Endothelial cell of umbilical vein (primary cell): ENCODE data around the gene CXCL17.
"Not testable (repeated sequence)": the region's sequence is repeated elsewhere in the genome, so short reads cannot be mapped to it uniquely, and the experiment has no call there.

ENCODE experiments used
- MAX ChIP-seq: IDR thresholded peaks from 2 replicates; pipeline ENCODE4 v1.6.1; 2011; ENCODE audit not compliant: insufficient read depth, insufficient read length
- TF ChIP-seq, protein P1 (sequence below), 2 donors: IDR thresholded peaks; 1 replicate in 1 of 2; 2 replicates in 1 of 2; pipeline ENCODE4 v1.5.1; 2011; ENCODE audit warnings: low read length in 2 of 2, mild to moderate bottlenecking in 2 of 2, moderate library complexity in 2 of 2, control low read depth in 1 of 2, inconsistent platforms in 1 of 2, low read depth in 1 of 2; ENCODE audit not compliant: insufficient read depth in 1 of 2; ENCODE audit errors: extremely low read depth in 1 of 2

GRCh38 chr19:42485036-42485435 is 42.3 kb upstream of the CXCL17 start:
- TF ChIP-seq, protein P1, sequence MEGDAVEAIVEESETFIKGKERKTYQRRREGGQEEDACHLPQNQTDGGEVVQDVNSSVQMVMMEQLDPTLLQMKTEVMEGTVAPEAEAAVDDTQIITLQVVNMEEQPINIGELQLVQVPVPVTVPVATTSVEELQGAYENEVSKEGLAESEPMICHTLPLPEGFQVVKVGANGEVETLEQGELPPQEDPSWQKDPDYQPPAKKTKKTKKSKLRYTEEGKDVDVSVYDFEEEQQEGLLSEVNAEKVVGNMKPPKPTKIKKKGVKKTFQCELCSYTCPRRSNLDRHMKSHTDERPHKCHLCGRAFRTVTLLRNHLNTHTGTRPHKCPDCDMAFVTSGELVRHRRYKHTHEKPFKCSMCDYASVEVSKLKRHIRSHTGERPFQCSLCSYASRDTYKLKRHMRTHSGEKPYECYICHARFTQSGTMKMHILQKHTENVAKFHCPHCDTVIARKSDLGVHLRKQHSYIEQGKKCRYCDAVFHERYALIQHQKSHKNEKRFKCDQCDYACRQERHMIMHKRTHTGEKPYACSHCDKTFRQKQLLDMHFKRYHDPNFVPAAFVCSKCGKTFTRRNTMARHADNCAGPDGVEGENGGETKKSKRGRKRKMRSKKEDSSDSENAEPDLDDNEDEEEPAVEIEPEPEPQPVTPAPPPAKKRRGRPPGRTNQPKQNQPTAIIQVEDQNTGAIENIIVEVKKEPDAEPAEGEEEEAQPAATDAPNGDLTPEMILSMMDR (IDR thresholded peaks at IDR 0.05; ENCODE audit: extremely low read depth in 1 of 2, insufficient read depth in 1 of 2, low read depth in 1 of 2, low read length in 2 of 2) = not testable (repeated sequence)
- TF ChIP-seq MAX = not testable (repeated sequence)
